NCI-H460 (cell line): ENCODE results near the gene RNASE7. TPM values are rescaled to one million over a fixed set of nuclear protein-coding genes. Genes with fewer than 3 reads are reported as not detected.

Source experiments
- DNase-seq: peaks from one replicate; pipeline ENCODE4 v3.0.0-alpha.2; 2016; ENCODE audit warnings: low read depth; ENCODE audit errors: extremely low read depth
- total RNA-seq: library from RNA; depleted of rRNA; stranded (reverse); fragments of >200 nt; shearing (Covaris generic); gene quantifications from 2 replicates; pipeline ENCODE4 v1.2.3, GENCODE V29; 2014; rRNA removed

RNASE7 gene
- total RNA-seq, 1 experiment from 2014 or later: not detected

- DNase-seq: no peak
Measured at GRCh38 chr14:21084998-21085853, 43.1 kb downstream of the RNASE7 start.

- DNase-seq: no peak
Measured at GRCh38 chr14:21086908-21087293, 44.7 kb downstream of the RNASE7 start.

- DNase-seq: no peak
Measured at GRCh38 chr14:21087294-21088091, 45.3 kb downstream of the RNASE7 start.

GRCh38 chr14:21088687-21089086 is 46.5 kb downstream of the RNASE7 start:
- no peak for DNase-seq

GRCh38 chr14:21089271-21089670 is 47.1 kb downstream of the RNASE7 start:
- DNase-seq: no peak

GRCh38 chr14:21089877-21090193 is 47.7 kb downstream of the RNASE7 start:
- DNase-seq: no peak

- no peak for DNase-seq
Measured at GRCh38 chr14:21090194-21090939, 48.2 kb downstream of the RNASE7 start.

- DNase-seq: no peak
Measured at GRCh38 chr14:21090940-21091663, 48.9 kb downstream of the RNASE7 start.

GRCh38 chr14:21091821-21092272 is 49.7 kb downstream of the RNASE7 start:
- DNase-seq: no peak

- DNase-seq: peak; percentile 69
Measured at GRCh38 chr14:21092273-21093011, 50.3 kb downstream of the RNASE7 start.

- no peak for DNase-seq
Measured at GRCh38 chr14:21093018-21093417, 50.9 kb downstream of the RNASE7 start.

Other genes with a start within 250 kb of the RNASE7 start
- not detected in 2 replicates for gene RNASE1, start 239.5 kb upstream of the RNASE7 start, total RNA-seq
- gene RNASE3, start 151.0 kb upstream of the RNASE7 start, total RNA-seq: not detected in 2 replicates
- gene RNASE2, start 86.9 kb upstream of the RNASE7 start, total RNA-seq: not detected in 2 replicates
- gene METTL17, start 52.4 kb upstream of the RNASE7 start, total RNA-seq: 76.6 and 80.5 TPM in 2 replicates
- gene SLC39A2, start 43.1 kb upstream of the RNASE7 start, total RNA-seq: not detected in 2 replicates
- gene NDRG2, start 17.3 kb upstream of the RNASE7 start, total RNA-seq: 3.4 and 5.0 TPM in 2 replicates
- gene TPPP2, start 12.1 kb upstream of the RNASE7 start, total RNA-seq: not detected in 2 replicates
- not detected in 2 replicates for gene RNASE13, start 7.6 kb upstream of the RNASE7 start, total RNA-seq
- gene RNASE8, start 15.5 kb downstream of the RNASE7 start, total RNA-seq: not detected in 2 replicates
- gene ARHGEF40, start 27.9 kb downstream of the RNASE7 start, total RNA-seq: 9.3 and 10.7 TPM in 2 replicates
- 23.5 and 27.7 TPM in 2 replicates for gene ZNF219, start 56.3 kb downstream of the RNASE7 start, total RNA-seq
- gene TMEM253, start 58.7 kb downstream of the RNASE7 start, total RNA-seq: 0.87 and 1.5 TPM in 2 replicates
- not detected in 2 replicates for gene OR5AU1, start 113.7 kb downstream of the RNASE7 start, total RNA-seq
- 1,048 and 1,119 TPM in 2 replicates for gene HNRNPC, start 227.1 kb downstream of the RNASE7 start, total RNA-seq
- gene RPGRIP1, start 237.7 kb downstream of the RNASE7 start, total RNA-seq: 0.05 TPM in 1 of 2 replicates, not detected in the other